HS-5 (cell line): Measurements from ENCODE around the gene TRERF1.

Experiments used
- DNase-seq: peaks from one replicate; pipeline ENCODE4 v3.0.0-alpha.2; 2012; ENCODE audit warnings: low read depth

Gene TRERF1

GRCh38 chr6:42393339-42393738 is 58.4 kb downstream of the TRERF1 start:
- DNase-seq, result no peak

DNA sequence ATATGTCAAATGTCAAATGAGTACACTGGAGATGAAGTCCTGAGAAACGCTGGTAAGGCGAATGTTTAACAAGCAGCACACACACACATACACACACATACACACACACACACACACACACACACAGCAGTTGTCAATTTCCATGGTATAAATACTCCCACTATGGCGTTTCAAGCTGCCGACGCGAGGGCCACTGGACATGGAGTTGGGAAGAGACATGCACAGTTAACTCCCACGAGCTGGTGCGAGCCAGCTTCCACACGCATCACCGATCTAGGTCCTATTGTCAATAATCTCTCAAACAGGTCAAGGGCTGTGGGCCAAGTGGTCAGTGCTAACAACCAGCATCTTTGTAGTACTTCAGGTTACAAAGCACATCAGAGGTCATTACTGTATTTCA is 58.9 kb downstream of the TRERF1 start:
- no peak for DNase-seq

GRCh38 chr6:42391441-42391840 is 60.3 kb downstream of the TRERF1 start:
- DNase-seq, result no peak

DNA sequence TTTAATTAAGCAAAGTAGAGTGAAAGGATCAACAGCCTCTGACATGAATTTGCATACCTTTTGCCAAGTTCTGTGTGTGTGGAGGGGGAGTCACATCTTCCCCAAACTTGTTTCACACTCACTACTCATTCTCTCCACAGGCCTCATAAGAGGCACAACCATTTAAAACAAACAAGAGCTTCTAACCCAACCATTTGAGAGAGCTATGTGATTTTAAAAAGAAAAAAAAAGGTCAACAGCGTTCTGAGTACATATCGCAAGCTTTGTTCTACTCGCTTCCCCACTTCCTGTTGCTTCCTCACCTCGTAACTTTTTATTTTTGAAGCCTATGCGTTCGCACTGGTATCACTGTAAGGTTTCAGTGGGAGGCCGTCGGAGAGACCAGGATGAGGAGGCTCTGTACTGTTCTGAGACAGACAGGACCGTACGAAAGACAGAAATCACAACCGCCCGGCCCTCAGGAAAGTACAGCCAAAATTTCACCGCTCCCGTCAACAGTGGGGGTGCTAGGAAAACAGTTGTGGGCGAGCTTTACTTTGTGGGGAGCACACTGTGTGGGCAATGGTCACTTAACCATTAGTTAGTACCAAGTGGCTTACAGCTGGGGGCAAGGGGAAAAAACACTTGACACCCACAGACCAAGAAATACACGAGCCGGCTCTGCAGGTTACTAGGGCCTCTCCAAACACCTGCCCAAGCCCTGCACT is 61.3 kb downstream of the TRERF1 start:
- DNase-seq, result no peak

- DNase-seq, result no peak
Measured at GRCh38 chr6:42389736-42390135, 62.0 kb downstream of the TRERF1 start.

GRCh38 chr6:42388046-42388445 is 63.7 kb downstream of the TRERF1 start:
- DNase-seq, result no peak

- DNase-seq, result no peak
Measured at GRCh38 chr6:42387336-42387735, 64.4 kb downstream of the TRERF1 start.

GRCh38 chr6:42385339-42385738 is 66.4 kb downstream of the TRERF1 start:
- no peak for DNase-seq

- DNase-seq, result no peak
Measured at GRCh38 chr6:42383421-42384205, 68.1 kb downstream of the TRERF1 start.

DNA sequence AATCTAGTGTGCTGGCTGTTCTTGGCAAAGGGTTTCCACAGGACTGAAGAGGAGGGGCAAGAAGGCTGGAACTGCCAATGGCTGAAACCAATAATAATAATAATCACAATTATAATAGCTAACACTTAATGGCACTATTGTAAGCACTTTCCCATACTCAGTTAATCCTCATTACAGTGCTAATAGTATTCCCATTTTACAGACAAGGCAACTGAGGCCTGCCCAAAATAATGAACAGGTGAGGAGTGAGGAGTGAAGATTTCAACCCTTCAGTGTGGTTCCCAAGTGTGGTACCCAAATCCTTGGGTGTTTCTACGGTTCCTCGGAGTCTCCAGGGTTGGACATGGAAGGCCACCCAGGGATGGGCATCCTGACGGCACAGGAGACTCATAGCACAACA is 69.9 kb downstream of the TRERF1 start:
- DNase-seq, result no peak

- no peak for DNase-seq
Measured at GRCh38 chr6:42380228-42380979, 71.3 kb downstream of the TRERF1 start.

DNA sequence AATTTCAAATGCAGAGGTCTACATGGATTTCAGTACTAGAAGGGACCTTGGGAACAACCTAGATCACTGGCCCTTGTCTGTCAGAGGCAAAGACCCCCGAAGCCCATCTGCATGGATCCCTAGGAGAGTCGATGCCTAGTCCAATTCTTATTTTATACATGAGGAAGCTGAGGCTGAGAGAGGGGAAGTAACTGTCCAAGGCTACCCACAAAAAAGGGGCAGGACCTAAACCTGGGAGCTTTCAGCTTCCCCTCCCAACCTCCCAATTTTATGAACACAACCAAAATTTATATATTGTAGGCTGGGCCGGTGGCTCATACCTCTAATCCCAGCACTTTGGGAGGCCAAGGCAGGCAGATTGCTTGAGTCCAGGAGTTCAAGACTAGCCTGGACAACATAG is 73.2 kb downstream of the TRERF1 start:
- no peak for DNase-seq

- no peak for DNase-seq
Measured at GRCh38 chr6:42378125-42378524, 73.6 kb downstream of the TRERF1 start.

DNA sequence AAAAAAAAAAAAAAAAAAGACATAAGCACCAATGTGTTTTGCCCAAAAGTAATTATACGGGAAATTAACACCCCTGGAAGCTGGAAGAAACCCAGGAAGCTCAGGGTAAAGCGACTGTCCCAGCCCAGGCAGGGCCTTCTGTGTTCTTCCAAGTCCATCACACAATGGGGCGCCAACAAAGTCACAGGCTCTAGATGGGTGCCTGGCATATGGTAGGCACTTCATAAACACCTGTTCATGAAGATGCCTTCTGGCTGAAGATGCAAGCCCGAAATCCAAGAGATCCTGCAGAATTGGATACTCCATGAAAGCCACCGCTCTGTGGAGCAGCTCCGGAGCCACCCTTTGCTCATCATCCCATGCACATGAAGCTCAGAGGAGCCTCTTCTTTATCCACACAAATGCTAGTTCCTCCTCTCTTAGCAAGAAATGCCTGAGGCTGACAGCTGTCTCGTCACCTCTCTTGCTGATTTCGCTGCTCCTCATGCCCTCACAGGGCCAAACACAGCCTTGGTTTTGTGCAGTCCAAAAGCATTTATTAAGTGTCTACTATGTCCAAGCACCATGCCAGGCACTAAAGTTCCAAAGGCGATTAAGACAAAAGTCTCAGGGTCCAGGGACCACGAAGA is 76.6 kb downstream of the TRERF1 start:
- no peak for DNase-seq

DNA sequence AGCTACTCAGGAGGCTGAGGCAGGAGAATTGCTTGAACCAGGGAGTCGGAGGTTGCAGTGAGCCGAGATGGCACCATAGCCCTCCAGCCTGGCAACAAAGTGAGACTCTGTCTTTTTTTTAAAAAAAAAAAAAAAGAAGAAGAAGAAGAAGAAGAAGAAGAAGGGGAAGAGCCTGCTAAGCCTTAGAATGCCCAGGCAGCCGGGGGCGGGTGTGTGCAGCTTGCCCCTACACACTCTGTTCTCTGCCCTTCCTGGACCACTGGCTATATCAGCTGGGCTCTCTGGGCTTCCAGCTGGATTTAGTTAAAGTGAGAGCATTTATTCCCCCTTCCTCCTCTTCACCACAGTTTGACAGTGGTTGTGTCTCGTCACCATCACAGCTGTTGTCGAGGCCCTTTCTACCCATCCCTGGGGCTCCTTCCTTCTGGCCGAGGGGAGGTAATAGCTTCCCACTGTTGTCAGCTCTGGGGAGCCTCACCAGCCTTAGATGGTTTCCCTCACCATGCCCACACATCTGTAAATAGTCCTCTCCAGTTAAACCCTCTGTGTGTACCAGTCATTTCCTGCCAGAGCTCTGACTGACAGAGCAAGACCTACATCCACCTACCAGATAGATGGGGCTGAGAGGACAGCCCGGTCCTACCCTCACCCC is 77.6 kb downstream of the TRERF1 start:
- no peak for DNase-seq

DNA sequence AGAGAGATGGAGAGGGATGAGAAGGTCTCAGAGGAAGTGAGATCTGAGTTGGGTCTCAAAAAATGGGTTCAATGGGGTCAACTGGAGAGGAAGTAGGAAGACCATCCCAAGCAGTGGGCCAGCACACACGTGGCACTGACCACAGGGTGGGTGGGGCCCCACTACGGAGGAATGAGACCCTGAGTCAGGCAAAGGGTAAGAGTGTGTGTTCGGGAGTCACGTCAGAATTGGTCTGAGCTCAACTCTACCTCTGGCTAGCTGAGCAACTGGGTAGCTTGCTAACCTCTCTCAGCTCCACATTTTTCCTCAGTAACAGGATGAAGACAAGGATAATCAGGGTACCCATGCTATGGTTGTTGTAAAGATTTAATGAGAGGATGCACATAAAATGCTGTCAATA is 79.0 kb downstream of the TRERF1 start:
- no peak for DNase-seq

GRCh38 chr6:42370323-42370985 is 81.3 kb downstream of the TRERF1 start:
- DNase-seq, result no peak

GRCh38 chr6:42369568-42369967 is 82.2 kb downstream of the TRERF1 start:
- no peak for DNase-seq

DNA sequence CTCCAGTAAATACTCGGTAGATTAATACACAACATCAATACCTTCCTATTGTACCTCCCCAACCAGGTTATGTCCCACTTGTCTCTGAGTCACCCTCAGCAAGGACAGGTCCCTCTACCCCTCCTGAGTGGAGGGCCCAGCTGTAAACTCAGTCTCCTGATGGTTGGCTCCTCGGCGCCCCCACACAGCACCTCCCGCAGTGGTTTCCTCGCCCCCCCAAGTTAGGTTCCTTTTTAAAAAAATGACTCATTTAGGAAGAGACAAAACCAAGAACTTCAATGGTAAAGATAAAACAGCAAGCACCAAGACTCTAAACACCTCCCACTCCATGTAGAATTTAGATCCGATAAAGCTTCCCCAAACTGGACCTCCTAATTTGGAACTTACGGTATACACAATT is 83.5 kb downstream of the TRERF1 start:
- no peak for DNase-seq

DNA sequence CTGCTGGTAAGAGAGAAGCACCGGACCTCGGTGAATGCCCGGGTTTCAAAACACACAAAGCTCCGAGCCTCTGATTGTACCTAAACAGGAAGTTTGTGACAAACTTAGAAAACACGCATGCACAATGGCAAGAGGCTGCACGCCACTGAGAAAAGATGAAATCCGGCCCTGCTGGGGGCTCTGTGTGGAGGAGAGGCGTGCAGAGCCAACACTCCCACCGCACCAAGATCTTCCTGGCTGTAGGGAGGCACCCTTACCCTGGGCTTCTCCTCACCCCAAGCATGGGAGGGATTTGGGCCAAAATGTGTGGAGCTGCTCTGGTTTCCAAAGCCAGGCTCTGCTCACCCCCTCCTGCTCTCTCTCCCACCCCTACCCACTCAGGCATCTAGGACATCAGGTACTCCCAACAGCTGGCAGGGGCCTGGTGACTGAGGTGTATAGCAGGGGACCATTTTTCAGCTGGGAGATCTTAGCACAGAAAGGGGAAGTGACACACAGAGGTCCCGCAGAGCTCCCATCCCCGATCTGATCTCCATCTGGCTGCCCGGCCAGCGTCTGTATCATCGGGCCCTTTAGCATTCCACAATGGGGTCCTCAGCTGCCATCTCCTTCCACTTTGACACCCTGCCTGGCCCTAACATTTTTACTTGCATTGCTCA is 84.2 kb downstream of the TRERF1 start:
- DNase-seq, result no peak

GRCh38 chr6:42366999-42367352 is 84.8 kb downstream of the TRERF1 start:
- DNase-seq, result no peak
